Smooth muscle cell (in vitro differentiated cells): ENCODE data around the gene ITPRIP. TPM values are rescaled to one million over a fixed set of nuclear protein-coding genes. Genes with fewer than 3 reads are reported as not detected.

Experiments used
- DNase-seq: peaks from one replicate; lab custom pipeline; 2025; ENCODE audit not compliant: unreplicated experiment; lab: John Stamatoyannopoulos, UW
- H2AFZ ChIP-seq: fragments of 200-600 bp; sonication (generic); 2 replicates; pipeline ENCODE4 v1.6.0; 2016; ENCODE audit warnings: antibody characterized with exemption, low read depth, mild to moderate bottlenecking
- H3F3A ChIP-seq: fragments of 200-600 bp; sonication (generic); 2 replicates; pipeline ENCODE4 v1.6.0; 2017; ENCODE audit warnings: antibody characterized with exemption, low read depth
- H3K27ac ChIP-seq: fragments of 200-600 bp; sonication (generic); 2 replicates; pipeline ENCODE4 v1.5.1; 2016; ENCODE audit warnings: low read depth, mild to moderate bottlenecking
- H3K27me3 ChIP-seq: fragments of 200-600 bp; sonication (generic); 2 replicates; pipeline ENCODE4 v1.6.1; 2016; ENCODE audit warnings: low read depth, mild to moderate bottlenecking
- H3K36me3 ChIP-seq: fragments of 200-600 bp; sonication (generic); 2 replicates; pipeline ENCODE4 v1.5.1; 2016; ENCODE audit warnings: low read depth
- H3K4me1 ChIP-seq: fragments of 200-600 bp; sonication (generic); 2 replicates; pipeline ENCODE4 v1.5.1; 2016; ENCODE audit warnings: low read depth
- H3K4me2 ChIP-seq: fragments of 200-600 bp; sonication (generic); 2 replicates; pipeline ENCODE4 v1.6.0; 2016; ENCODE audit warnings: mild to moderate bottlenecking
- H3K4me3 ChIP-seq: fragments of 200-600 bp; sonication (generic); 2 replicates; pipeline ENCODE4 v1.5.1; 2016; ENCODE audit warnings: mild to moderate bottlenecking
- H3K79me2 ChIP-seq: fragments of 200-600 bp; sonication (generic); 2 replicates; pipeline ENCODE4 v1.6.0; 2016; ENCODE audit warnings: low read depth, mild to moderate bottlenecking
- H3K9ac ChIP-seq: fragments of 200-600 bp; sonication (generic); 2 replicates; pipeline ENCODE4 v1.6.0; 2016; ENCODE audit warnings: low read depth
- H3K9me3 ChIP-seq: fragments of 200-600 bp; sonication (generic); replicated peaks from 2 replicates; pipeline ENCODE4 v1.5.1; 2016; ENCODE audit warnings: low read depth
- H4K20me1 ChIP-seq: fragments of 200-600 bp; sonication (generic); 2 replicates; pipeline ENCODE4 v1.6.0; 2016; ENCODE audit warnings: low read depth
- WGBS: methylation state at CpG from one replicate; pipeline ENCODE4 v1.1.7; 2016; ENCODE audit warnings: low lambda C conversion rate; 5-methylcytosine and 5-hydroxymethylcytosine counted together
- polyA plus RNA-seq: library from polyadenylated mRNA; unstranded; fragments of >200 nt; fragmentation: Nextera tagmentation; extraction: Ambion mirVana; gene quantifications from 2 replicates; pipeline ENCODE4 v1.2.1, GENCODE V29; 2016
- total RNA-seq: library from RNA; depleted of rRNA; stranded (reverse); fragments of >200 nt; gene quantifications from 2 replicates; pipeline ENCODE4 v1.2.3, GENCODE V29; 2014
- TF ChIP-seq, protein P1 (sequence below): fragments of 200-600 bp; sonication (generic); IDR thresholded peaks from 2 replicates; pipeline ENCODE4 v1.5.1; 2017; ENCODE audit warnings: borderline replicate concordance, mild to moderate bottlenecking, antibody characterized with exemption; ENCODE audit not compliant: insufficient read depth, poor library complexity, severe bottlenecking

ITPRIP gene
- total and polyA plus RNA-seq, 2 experiments from 2014 or later: 33.6 to 59.3 TPM

DNA sequence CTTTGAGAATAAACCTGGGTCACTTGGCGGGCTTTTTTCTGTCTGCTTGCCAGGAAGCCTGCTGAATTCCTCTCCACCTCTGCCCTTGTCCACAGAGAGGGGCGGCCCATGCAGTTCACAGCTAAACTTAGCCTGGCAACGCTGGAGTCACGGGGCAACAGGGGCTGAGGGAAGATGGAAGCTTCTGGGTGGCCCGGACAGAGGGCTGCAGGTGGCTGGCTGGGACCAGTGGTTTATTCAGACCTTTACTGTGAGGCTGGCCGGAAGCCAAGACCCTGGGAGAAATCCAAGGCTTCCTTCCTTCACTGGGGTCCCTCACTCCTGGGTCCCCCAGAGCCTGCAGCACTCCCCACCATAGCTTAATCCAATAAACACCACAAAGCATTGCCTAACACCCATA is 17.0 kb downstream of the ITPRIP start:
- H3K36me3 ChIP-seq: no peaks in the 10 kb centered on the region
- H2AFZ ChIP-seq: no peak overlapping the region
- H3K27ac ChIP-seq: no peak overlapping the region
- peaks cover 8% of the 10 kb centered on the region for H3K4me1 ChIP-seq
- H3K79me2 ChIP-seq: peaks cover 98% of the 10 kb centered on the region
- peaks cover 100% of the 10 kb centered on the region for H4K20me1 ChIP-seq
- no peaks in the 10 kb centered on the region for H3K9me3 ChIP-seq
- no peak overlapping the region for H3K4me3 ChIP-seq
- H3K4me2 ChIP-seq: no peak overlapping the region
- H3F3A ChIP-seq: peaks cover 12% of the 10 kb centered on the region
- 98% methylated on average over 6 of the region's 6 CpGs for WGBS
- no peaks in the 10 kb centered on the region for H3K27me3 ChIP-seq
- H3K9ac ChIP-seq: no peak overlapping the region
- DNase-seq: no peak
- TF ChIP-seq, protein P1, sequence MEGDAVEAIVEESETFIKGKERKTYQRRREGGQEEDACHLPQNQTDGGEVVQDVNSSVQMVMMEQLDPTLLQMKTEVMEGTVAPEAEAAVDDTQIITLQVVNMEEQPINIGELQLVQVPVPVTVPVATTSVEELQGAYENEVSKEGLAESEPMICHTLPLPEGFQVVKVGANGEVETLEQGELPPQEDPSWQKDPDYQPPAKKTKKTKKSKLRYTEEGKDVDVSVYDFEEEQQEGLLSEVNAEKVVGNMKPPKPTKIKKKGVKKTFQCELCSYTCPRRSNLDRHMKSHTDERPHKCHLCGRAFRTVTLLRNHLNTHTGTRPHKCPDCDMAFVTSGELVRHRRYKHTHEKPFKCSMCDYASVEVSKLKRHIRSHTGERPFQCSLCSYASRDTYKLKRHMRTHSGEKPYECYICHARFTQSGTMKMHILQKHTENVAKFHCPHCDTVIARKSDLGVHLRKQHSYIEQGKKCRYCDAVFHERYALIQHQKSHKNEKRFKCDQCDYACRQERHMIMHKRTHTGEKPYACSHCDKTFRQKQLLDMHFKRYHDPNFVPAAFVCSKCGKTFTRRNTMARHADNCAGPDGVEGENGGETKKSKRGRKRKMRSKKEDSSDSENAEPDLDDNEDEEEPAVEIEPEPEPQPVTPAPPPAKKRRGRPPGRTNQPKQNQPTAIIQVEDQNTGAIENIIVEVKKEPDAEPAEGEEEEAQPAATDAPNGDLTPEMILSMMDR: no peak

DNA sequence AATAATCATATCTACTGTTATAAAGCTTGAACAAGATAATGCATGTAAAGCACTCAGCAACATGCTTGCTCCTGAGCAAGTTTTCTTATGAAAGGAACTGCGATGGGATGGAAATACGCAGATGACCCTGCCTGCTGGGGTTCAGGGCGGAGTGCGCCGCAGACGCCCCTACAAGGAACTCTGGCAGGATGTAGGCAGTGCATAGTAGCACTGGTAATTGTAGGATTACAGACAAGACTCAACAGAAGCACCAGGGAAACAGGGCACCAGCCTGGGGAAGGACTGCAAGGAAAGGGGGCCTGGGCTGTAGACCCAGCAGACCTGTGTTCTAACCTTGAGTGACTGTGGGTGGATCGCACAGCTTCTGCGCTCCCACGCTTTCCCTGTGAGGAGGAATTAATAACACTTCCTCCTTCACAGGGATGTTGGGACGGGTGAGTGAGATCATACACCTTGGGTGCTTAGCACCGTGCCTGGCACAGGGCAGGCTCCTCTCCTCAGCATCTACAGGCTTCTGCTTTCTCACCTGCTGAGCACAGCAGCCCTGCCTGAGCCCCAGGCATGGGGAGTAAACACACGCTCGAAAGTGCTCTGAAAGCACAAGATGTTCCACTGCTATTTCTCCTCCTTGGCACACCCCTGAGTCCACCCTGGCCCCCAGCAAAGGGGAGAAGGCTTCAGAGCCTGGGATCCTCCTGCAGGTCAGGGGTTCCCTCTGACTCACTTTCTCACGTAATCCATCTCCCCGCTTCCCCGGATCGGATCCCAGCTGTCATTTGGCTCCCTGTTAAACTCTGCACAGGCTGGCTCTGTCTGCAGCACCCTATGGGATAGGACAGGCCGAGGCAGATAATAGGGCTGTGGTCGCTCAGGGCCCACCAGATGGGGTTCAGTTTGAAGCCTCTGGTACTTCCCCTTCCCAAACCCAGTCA is 19.2 kb downstream of the ITPRIP start:
- 85% methylated on average over 19 of the region's 19 CpGs for WGBS
- Histone ChIP-seq H3K36me3 (peaks cover 1% of the 10 kb centered on the region), H2AFZ (no peak overlapping the region), H3K79me2 (peaks cover 96% of the 10 kb centered on the region), H3K9me3 (no peaks in the 10 kb centered on the region), H3K4me2 (no peak overlapping the region), H3K27me3 (no peaks in the 10 kb centered on the region), H3K4me3 (no peak overlapping the region), H4K20me1 (peaks cover 100% of the 10 kb centered on the region), H3K27ac (peak overlapping the region; percentile 1), H3K9ac (no peak overlapping the region), H3F3A (peaks cover 12% of the 10 kb centered on the region), H3K4me1 (peaks cover 6% of the 10 kb centered on the region)
- TF ChIP-seq, protein P1: no peak
- DNase-seq: no peak

DNA sequence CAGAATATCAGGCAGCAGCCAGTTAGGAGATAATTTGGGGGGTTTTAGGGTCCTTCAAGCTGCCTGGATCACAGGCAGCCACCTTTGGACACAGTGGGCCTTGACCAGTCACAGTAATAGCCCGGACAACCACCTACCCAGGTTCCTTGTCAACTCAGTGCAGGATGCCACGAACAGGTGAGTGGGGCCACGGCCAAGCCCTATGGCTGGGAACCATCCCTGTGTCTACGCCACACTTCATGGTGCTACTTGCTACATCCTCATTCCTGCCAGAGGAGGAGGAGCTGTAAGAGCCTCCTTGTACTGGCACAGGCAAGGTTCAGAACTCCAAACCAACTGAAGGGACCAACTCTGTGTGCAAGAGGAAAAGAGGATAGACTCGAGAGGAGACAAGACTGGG is 19.9 kb downstream of the ITPRIP start:
- Histone ChIP-seq H3K4me1 (peaks cover 6% of the 10 kb centered on the region), H4K20me1 (peaks cover 100% of the 10 kb centered on the region), H3K9ac (no peak overlapping the region), H3K79me2 (peaks cover 96% of the 10 kb centered on the region), H3F3A (peaks cover 12% of the 10 kb centered on the region), H3K4me3 (no peak overlapping the region), H3K4me2 (no peak overlapping the region), H2AFZ (no peak overlapping the region), H3K36me3 (peaks cover 6% of the 10 kb centered on the region), H3K27me3 (no peaks in the 10 kb centered on the region), H3K27ac (peak overlapping the region; percentile 53), H3K9me3 (no peaks in the 10 kb centered on the region)
- DNase-seq: no peak
- WGBS: 95% methylated on average over 5 of the region's 5 CpGs
- TF ChIP-seq, protein P1: no peak
